ENCODE data around the gene JAZF1.

The JAZF1 gene

GRCh38 chr7:28002638-28003037, 178.0 kb downstream of the JAZF1 start:
- Histone ChIP-seq H3K4me1 (no peaks in the 10 kb centered on the region), H3K4me3 (no peak overlapping the region), H3K9me3 (no peaks in the 10 kb centered on the region), H3K36me3 (no peaks in the 10 kb centered on the region), H3K27ac (no peak overlapping the region), H3K27me3 (no peaks in the 10 kb centered on the region)
- DNase-seq: no peak
- intact Hi-C loops (cut with DNase I; ENCODE audit: low total_unique reads): no loop called here
- TF ChIP-seq, protein P1, sequence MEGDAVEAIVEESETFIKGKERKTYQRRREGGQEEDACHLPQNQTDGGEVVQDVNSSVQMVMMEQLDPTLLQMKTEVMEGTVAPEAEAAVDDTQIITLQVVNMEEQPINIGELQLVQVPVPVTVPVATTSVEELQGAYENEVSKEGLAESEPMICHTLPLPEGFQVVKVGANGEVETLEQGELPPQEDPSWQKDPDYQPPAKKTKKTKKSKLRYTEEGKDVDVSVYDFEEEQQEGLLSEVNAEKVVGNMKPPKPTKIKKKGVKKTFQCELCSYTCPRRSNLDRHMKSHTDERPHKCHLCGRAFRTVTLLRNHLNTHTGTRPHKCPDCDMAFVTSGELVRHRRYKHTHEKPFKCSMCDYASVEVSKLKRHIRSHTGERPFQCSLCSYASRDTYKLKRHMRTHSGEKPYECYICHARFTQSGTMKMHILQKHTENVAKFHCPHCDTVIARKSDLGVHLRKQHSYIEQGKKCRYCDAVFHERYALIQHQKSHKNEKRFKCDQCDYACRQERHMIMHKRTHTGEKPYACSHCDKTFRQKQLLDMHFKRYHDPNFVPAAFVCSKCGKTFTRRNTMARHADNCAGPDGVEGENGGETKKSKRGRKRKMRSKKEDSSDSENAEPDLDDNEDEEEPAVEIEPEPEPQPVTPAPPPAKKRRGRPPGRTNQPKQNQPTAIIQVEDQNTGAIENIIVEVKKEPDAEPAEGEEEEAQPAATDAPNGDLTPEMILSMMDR (IDR thresholded peaks at IDR 0.05): no peak

DNA sequence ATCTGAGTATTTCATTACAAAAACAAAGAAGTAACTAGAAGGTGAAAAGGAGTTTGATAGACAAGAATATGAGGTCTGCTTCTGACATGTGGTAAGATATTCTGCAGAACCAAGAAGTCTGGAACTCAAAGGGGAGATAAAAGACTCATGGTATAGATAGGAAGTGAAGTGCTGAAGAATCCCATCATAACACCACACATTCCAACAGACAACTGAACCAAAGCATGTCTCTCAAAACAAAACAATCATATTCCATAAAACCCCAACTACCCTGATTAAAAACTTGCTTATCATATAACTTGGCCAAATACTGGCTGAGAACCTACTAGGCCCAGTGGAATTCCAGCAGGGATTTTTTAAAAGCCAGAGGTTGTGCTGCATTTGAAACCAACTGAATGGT, 178.7 kb downstream of the JAZF1 start:
- no peak for DNase-seq
- Histone ChIP-seq H3K4me1 (no peaks in the 10 kb centered on the region), H3K27me3 (no peaks in the 10 kb centered on the region), H3K36me3 (no peaks in the 10 kb centered on the region), H3K9me3 (no peaks in the 10 kb centered on the region), H3K27ac (no peak overlapping the region), H3K4me3 (no peak overlapping the region)
- intact Hi-C loops (cut with DNase I; ENCODE audit: low total_unique reads): no loop called here
- TF ChIP-seq, protein P1 (IDR thresholded peaks at IDR 0.05): no peak

- H3K27ac ChIP-seq: no peak overlapping the region
- intact Hi-C loops (cut with DNase I; ENCODE audit: low total_unique reads): no loop called here
- H3K36me3 ChIP-seq: no peaks in the 10 kb centered on the region
- no peaks in the 10 kb centered on the region for H3K9me3 ChIP-seq
- TF ChIP-seq, protein P1 (IDR thresholded peaks at IDR 0.05): no peak
- no peak for DNase-seq
- no peaks in the 10 kb centered on the region for H3K27me3 ChIP-seq
- H3K4me3 ChIP-seq: no peak overlapping the region
- H3K4me1 ChIP-seq: peaks cover 0 to 7% (median 3%) of the 10 kb centered on the region in 4 donors
These were observed 180.8 kb downstream of the JAZF1 start for GRCh38 chr7:27999829-28000228.

DNA sequence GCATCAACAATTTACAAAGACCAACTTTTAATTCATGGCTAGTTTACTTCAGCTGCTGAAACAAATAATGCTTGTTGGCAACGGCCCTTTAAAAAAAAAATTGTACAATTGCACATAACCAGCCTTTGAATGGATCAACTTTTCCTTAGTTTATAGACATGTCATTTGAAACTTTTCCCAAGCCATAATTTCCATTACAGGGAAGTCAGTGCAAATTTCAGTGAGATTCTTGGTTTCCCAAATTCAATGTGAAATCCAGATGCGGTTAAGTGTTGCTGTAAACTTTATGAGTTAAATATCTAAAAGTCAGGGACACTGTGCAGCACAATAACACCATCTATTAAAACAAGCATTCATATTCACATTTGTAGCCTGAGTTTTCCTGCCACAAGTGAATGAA, 182.2 kb downstream of the JAZF1 start:
- DNase-seq: no peak
- TF ChIP-seq, protein P1 (IDR thresholded peaks at IDR 0.05): no peak
- Histone ChIP-seq H3K36me3 (no peaks in the 10 kb centered on the region), H3K27me3 (no peaks in the 10 kb centered on the region), H3K4me3 (no peak overlapping the region), H3K27ac (no peak overlapping the region), H3K4me1 (peaks cover 0 to 12% (median 8%) of the 10 kb centered on the region in 4 donors), H3K9me3 (no peaks in the 10 kb centered on the region)
- intact Hi-C loops (cut with DNase I; ENCODE audit: low total_unique reads): no loop called here

- Histone ChIP-seq H3K27me3 (no peaks in the 10 kb centered on the region), H3K4me1 (peaks cover 0 to 23% (median 12%) of the 10 kb centered on the region in 4 donors)
- DNase-seq: no peak
These were observed 183.3 kb downstream of the JAZF1 start for GRCh38 chr7:27997188-27997707.

More at GRCh38 chr7:27997188-27997707, 183.3 kb downstream of the JAZF1 start:
- TF ChIP-seq, protein P1 (IDR thresholded peaks at IDR 0.05): no peak
- intact Hi-C loops (cut with DNase I; ENCODE audit: low total_unique reads): no loop called here
- Histone ChIP-seq H3K36me3 (no peaks in the 10 kb centered on the region), H3K27ac (no peak overlapping the region), H3K4me3 (no peak overlapping the region), H3K9me3 (no peaks in the 10 kb centered on the region)

All from tibial artery (tissue), 4 donors.